ENCODE data around the gene PLCB1. TPM values are rescaled to one million over a fixed set of nuclear protein-coding genes. Genes with fewer than 3 reads are reported as not detected.

Gene PLCB1
- total RNA-seq, 1 experiment from 2014 or later: not detected

DNA sequence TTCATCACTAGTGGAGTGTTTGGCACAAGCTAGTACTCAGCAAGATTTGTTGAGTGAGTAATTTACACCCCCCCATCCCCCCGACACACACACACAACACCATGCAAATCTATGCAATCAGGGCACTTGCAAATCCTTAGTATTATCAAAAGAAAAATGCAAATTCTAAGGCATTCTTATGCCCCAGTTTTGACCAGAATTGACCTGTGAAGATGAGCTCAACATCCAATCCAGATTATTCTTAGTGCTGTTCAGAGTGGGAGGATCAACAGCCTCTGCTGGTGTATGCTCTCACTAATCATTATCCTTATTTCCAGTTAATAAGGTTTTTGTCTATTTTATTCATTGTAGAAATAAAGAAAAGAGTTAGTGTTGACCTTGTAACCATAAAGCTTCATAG, 185.4 kb downstream of the PLCB1 start:
- Histone ChIP-seq H3K4me1 (replicated peaks; ENCODE audit: insufficient read depth) (no peaks in the 10 kb centered on the region), H2AFZ (no peak overlapping the region), H3F3A (ENCODE audit: insufficient read depth, low read depth) (no peaks in the 10 kb centered on the region), H3K9me3 (ENCODE audit: insufficient read depth, low read depth) (no peaks in the 10 kb centered on the region), H3K27me3 (ENCODE audit: insufficient read depth, low read depth) (no peaks in the 10 kb centered on the region), H3K36me3 (ENCODE audit: low read depth) (no peaks in the 10 kb centered on the region), H3K9me2 (ENCODE audit: insufficient read depth) (no peaks in the 10 kb centered on the region), H3K4me2 (no peak overlapping the region), H3K79me2 (ENCODE audit: low read depth) (no peaks in the 10 kb centered on the region), H4K20me1 (ENCODE audit: insufficient read depth) (no peaks in the 10 kb centered on the region), H3K27ac (no peak overlapping the region), H3K4me3 (no peak overlapping the region)
- DNase-seq: no peak
- TF ChIP-seq, protein P1, sequence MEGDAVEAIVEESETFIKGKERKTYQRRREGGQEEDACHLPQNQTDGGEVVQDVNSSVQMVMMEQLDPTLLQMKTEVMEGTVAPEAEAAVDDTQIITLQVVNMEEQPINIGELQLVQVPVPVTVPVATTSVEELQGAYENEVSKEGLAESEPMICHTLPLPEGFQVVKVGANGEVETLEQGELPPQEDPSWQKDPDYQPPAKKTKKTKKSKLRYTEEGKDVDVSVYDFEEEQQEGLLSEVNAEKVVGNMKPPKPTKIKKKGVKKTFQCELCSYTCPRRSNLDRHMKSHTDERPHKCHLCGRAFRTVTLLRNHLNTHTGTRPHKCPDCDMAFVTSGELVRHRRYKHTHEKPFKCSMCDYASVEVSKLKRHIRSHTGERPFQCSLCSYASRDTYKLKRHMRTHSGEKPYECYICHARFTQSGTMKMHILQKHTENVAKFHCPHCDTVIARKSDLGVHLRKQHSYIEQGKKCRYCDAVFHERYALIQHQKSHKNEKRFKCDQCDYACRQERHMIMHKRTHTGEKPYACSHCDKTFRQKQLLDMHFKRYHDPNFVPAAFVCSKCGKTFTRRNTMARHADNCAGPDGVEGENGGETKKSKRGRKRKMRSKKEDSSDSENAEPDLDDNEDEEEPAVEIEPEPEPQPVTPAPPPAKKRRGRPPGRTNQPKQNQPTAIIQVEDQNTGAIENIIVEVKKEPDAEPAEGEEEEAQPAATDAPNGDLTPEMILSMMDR (conservative IDR thresholded peaks at IDR 0.05): no peak
- CTCF ChIA-PET: no interaction called here
- intact Hi-C loops (cut with micrococcal nuclease; ENCODE audit: unreplicated experiment): no loop called here
- BruUV-seq (replicated peaks): no TSS peak
- POLR2A ChIA-PET (ENCODE audit: unreplicated experiment): no interaction called here

DNA sequence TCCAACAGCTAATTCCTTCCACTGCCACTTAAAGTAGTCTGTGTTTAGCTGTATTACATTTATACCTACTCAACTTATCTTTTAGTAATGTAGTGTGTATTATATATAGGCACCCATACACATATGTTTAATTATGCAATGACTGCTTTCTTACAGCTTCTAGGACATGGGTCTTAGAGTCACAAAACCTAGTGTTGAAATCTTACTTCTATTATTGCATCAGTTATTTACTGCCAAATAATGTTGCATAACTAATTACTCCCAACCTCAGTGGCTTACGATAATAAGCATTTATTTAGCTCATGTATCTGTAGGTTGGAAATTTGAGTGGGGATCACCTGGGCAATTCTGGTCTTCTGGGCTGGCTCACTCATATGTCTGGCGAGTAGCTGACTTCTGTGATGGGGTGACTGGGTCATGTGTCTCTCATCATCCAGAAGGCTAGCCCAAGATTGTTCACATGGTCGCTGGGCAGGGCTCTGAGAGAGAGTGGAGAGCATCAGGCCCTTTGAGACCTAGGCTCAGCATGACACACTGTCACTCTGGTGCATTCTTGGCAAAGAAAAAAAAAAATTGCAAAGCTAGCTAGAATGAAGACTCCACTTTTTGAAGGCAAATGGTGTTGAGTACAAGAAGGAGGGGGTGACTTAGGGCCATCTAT, 187.0 kb downstream of the PLCB1 start:
- ChIA-PET CTCF (no interaction called here), POLR2A (ENCODE audit: unreplicated experiment) (no interaction called here)
- Histone ChIP-seq H3K4me2 (no peak overlapping the region), H2AFZ (no peak overlapping the region), H3K4me1 (replicated peaks; ENCODE audit: insufficient read depth) (no peaks in the 10 kb centered on the region), H3K36me3 (ENCODE audit: low read depth) (no peaks in the 10 kb centered on the region), H3K79me2 (ENCODE audit: low read depth) (no peaks in the 10 kb centered on the region), H3F3A (ENCODE audit: insufficient read depth, low read depth) (no peaks in the 10 kb centered on the region), H3K9me3 (ENCODE audit: insufficient read depth, low read depth) (no peaks in the 10 kb centered on the region), H3K27ac (no peak overlapping the region), H3K9me2 (ENCODE audit: insufficient read depth) (no peaks in the 10 kb centered on the region), H3K27me3 (ENCODE audit: insufficient read depth, low read depth) (no peaks in the 10 kb centered on the region), H4K20me1 (ENCODE audit: insufficient read depth) (no peaks in the 10 kb centered on the region), H3K4me3 (no peak overlapping the region)
- intact Hi-C loops (cut with micrococcal nuclease; ENCODE audit: unreplicated experiment): no loop called here
- TF ChIP-seq, protein P1 (conservative IDR thresholded peaks at IDR 0.05): no peak
- TF ChIP-seq EZH2 (IDR thresholded peaks at IDR 0.05; ENCODE audit: low read depth): no peak
- no TSS peak for BruUV-seq (replicated peaks)
- no peak for DNase-seq

DNA sequence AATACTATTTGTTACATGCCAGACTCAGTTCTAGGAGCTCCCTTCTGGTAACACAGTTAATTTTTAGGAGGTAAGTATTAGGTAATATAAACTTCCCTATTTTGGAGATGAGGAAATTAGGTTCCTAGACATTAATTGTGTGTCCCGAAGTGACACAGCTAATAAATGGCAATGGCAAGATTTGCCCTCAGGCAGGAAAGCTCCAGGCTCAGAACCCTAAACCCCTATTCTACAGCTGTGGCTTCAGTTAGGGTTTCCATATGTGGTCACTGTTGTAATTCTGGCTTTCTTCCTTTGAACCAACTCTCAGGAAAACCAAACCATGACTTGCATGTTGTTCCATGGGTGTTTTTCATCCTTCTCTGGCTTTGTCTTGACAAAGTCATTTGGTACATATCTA, 188.2 kb downstream of the PLCB1 start:
- intact Hi-C loops (cut with micrococcal nuclease; ENCODE audit: unreplicated experiment): no loop called here
- no peak for DNase-seq
- Histone ChIP-seq H3K4me2 (no peak overlapping the region), H2AFZ (no peak overlapping the region), H3K4me1 (replicated peaks; ENCODE audit: insufficient read depth) (no peaks in the 10 kb centered on the region), H4K20me1 (ENCODE audit: insufficient read depth) (no peaks in the 10 kb centered on the region), H3K9me3 (ENCODE audit: insufficient read depth, low read depth) (no peaks in the 10 kb centered on the region), H3K27me3 (ENCODE audit: insufficient read depth, low read depth) (no peaks in the 10 kb centered on the region), H3K4me3 (no peak overlapping the region), H3K36me3 (ENCODE audit: low read depth) (no peaks in the 10 kb centered on the region), H3F3A (ENCODE audit: insufficient read depth, low read depth) (no peaks in the 10 kb centered on the region), H3K79me2 (ENCODE audit: low read depth) (no peaks in the 10 kb centered on the region), H3K27ac (no peak overlapping the region), H3K9me2 (ENCODE audit: insufficient read depth) (no peaks in the 10 kb centered on the region)
- no TSS peak for BruUV-seq (replicated peaks)
- POLR2A ChIA-PET (ENCODE audit: unreplicated experiment): no interaction called here
- CTCF ChIA-PET: no interaction called here
- TF ChIP-seq, protein P1 (conservative IDR thresholded peaks at IDR 0.05): no peak
- no peak for TF ChIP-seq EZH2 (IDR thresholded peaks at IDR 0.05; ENCODE audit: low read depth)

All from PC-9 (cell line).